ENCODE data around the gene TSEN34.

TSEN34 gene

DNA sequence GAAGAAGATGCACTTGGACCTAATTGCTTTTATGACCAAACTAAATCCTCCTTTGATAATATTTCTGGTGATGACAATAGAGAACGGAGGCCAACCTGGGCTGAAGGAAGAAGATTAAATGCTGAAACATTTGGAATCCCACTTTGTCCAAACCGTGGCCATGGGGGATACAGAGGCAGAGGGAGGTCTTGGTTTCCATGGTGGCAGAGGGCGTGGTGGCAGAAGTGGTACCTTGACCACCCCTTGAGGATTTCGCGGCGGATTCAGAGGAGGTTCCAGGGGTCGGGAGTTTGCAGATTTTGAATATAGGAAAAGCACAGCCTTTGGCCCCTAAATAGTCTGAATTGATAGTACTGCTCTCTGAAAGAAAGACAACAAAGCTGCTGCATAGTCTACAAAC is 38.9 kb downstream of the TSEN34 start:
- TF ChIP-seq ZFHX2 (tag by site-specific recombination; conservative IDR thresholded peaks at IDR 0.05) (no peak), ZNF416 (tag by site-specific recombination; IDR thresholded peaks at IDR 0.05) (no peak)
- ChIA-PET POLR2A (interaction anchor here (0.6 to 0.8 kb wide), 3 partner anchors 40 to 60 kb away, joined by 3 read pairs; partner anchors contain the start of gene MBOAT7), CTCF (interaction anchor here (0.7 kb wide), 1 partner anchor 24 kb away, joined by 4 read pairs; no protein-coding TSS in a partner anchor)
- no peaks in the 10 kb centered on the region; a peak in 1 of 3 replicates for H3K36me3 ChIP-seq (ENCODE audit: control insufficient read depth in 2 of 2, insufficient read depth in 1 of 2, low read length in 2 of 2)
- H3K9me3 ChIP-seq (ENCODE audit: control insufficient read depth, insufficient read depth, low read depth, low read length): no peaks in the 10 kb centered on the region; the same call in 1 of the 2 replicates
- H3K4me3 ChIP-seq (ENCODE audit: low read depth, low read length): no peak overlapping the region
- H3K4me1 ChIP-seq (ENCODE audit: control insufficient read depth, insufficient read depth, low read length): peaks cover 2% of the 10 kb centered on the region; the same call in 1 of the 2 replicates
- H3K27ac ChIP-seq (ENCODE audit: extremely low read depth, low read depth, low read length): no peak overlapping the region

DNA sequence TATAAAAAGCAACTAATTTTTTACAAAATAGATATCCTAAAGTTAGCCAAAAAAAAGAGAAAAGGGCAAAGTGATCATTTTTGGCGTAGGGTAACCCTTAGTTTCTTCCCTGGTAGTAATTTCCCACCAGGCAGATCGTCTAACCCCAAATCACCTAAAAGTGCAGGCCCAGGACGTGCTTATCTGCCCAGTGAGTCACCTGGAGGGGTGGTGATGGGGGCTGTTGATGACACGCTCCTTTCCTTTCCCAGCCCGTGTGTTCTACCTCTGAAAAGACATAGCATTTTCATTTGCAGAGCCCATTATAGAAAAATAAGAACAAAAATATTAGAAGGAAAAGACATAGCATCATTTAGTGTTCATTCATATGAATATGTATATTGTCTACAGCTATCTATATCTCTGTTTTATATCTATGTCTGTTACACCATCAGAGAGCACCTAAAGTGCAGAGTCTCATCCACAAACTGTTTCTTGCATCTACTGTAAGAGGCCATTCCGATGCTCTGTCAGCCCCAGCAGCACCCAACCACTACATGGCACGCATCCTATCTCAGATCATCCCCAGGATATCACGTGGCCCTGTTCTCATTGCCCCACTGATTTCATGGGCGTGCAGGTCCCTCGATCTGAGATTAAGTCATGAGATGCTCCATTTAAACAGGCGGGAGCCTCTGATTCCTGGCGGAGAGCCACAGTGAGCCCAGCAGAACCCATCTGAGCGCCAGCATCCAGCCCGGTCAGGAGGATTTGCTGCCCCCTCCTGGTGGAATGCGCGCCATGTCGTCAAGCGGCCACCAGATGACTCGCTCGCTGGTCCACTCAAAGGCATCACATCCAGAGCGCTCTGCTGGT is 40.2 kb downstream of the TSEN34 start:
- ChIA-PET POLR2A (no interaction called here), CTCF (interaction anchor here (0.6 to 2.4 kb wide), 8 partner anchors 19 to 702 kb away, joined by 3 to 14 read pairs (median 5); partner anchors contain the start of genes CNOT3, MBOAT7 and TSEN34)
- Histone ChIP-seq H3K4me3 (ENCODE audit: low read depth, low read length) (no peak overlapping the region), H3K27ac (ENCODE audit: extremely low read depth, low read depth, low read length) (no peak overlapping the region), H3K4me1 (ENCODE audit: control insufficient read depth, insufficient read depth, low read length) (peaks cover 2% of the 10 kb centered on the region; the same call in 1 of the 2 replicates), H3K9me3 (ENCODE audit: control insufficient read depth, insufficient read depth, low read depth, low read length) (no peaks in the 10 kb centered on the region; the same call in 1 of the 2 replicates), H3K36me3 (ENCODE audit: control insufficient read depth in 2 of 2, insufficient read depth in 1 of 2, low read length in 2 of 2) (no peaks in the 10 kb centered on the region; a peak in 1 of 3 replicates)
- TF ChIP-seq ZNF704 (tag by site-specific recombination; IDR thresholded peaks at IDR 0.05): no peak
- no peak for TF ChIP-seq ZNF24 (tag by site-specific recombination; IDR thresholded peaks at IDR 0.05)
- no peak for TF ChIP-seq ZNF354C (tag by site-specific recombination; IDR thresholded peaks at IDR 0.05; ENCODE audit: borderline replicate concordance, low read depth)
- TF ChIP-seq ZIC2 (tag by site-specific recombination; IDR thresholded peaks at IDR 0.05): 0 out of 2 replicates have a peak, but pooled peaks have one; percentile 18
- TF ChIP-seq ZNF610 (tag by site-specific recombination; IDR thresholded peaks at IDR 0.05; ENCODE audit: borderline replicate concordance): 0 out of 2 replicates have a peak, but pooled peaks have one; percentile 38
- peak; percentile 22; the same call in 1 of the 2 replicates for TF ChIP-seq ZNF629 (tag by site-specific recombination; IDR thresholded peaks at IDR 0.05)
- TF ChIP-seq, protein P1, sequence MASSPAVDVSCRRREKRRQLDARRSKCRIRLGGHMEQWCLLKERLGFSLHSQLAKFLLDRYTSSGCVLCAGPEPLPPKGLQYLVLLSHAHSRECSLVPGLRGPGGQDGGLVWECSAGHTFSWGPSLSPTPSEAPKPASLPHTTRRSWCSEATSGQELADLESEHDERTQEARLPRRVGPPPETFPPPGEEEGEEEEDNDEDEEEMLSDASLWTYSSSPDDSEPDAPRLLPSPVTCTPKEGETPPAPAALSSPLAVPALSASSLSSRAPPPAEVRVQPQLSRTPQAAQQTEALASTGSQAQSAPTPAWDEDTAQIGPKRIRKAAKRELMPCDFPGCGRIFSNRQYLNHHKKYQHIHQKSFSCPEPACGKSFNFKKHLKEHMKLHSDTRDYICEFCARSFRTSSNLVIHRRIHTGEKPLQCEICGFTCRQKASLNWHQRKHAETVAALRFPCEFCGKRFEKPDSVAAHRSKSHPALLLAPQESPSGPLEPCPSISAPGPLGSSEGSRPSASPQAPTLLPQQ (tag by site-specific recombination; IDR thresholded peaks at IDR 0.05): peak; percentile 69; the same call in 1 of the 2 replicates
- TF ChIP-seq KLF8 (tag by site-specific recombination; IDR thresholded peaks at IDR 0.05): peak; percentile 32; the same call in 1 of the 2 replicates
- TF ChIP-seq TRIM28 (IDR thresholded peaks at IDR 0.05; ENCODE audit: borderline replicate concordance, low read length): no peak
- TF ChIP-seq, protein P2, sequence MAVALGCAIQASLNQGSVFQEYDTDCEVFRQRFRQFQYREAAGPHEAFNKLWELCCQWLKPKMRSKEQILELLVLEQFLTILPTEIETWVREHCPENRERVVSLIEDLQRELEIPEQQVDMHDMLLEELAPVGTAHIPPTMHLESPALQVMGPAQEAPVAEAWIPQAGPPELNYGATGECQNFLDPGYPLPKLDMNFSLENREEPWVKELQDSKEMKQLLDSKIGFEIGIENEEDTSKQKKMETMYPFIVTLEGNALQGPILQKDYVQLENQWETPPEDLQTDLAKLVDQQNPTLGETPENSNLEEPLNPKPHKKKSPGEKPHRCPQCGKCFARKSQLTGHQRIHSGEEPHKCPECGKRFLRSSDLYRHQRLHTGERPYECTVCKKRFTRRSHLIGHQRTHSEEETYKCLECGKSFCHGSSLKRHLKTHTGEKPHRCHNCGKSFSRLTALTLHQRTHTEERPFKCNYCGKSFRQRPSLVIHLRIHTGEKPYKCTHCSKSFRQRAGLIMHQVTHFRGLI (tag by site-specific recombination; IDR thresholded peaks at IDR 0.05): peak; percentile 84
- TF ChIP-seq PRDM6 (tag by site-specific recombination; IDR thresholded peaks at IDR 0.05): no peak
- peak; percentile 81 for TF ChIP-seq ZNF660 (tag by site-specific recombination; IDR thresholded peaks at IDR 0.05)
- no peak for TF ChIP-seq ZNF626 (tag by site-specific recombination; IDR thresholded peaks at IDR 0.05)
- peak; percentile 14; the same call in 1 of the 2 replicates for TF ChIP-seq GLIS1 (tag by site-specific recombination; IDR thresholded peaks at IDR 0.05)
- no peak for TF ChIP-seq ZNF133 (tag by site-specific recombination; IDR thresholded peaks at IDR 0.05)
- TF ChIP-seq ZNF184 (tag by site-specific recombination; IDR thresholded peaks at IDR 0.05): no peak
- TF ChIP-seq ZNF335 (tag by site-specific recombination; conservative IDR thresholded peaks at IDR 0.05): 0 out of 2 replicates have a peak, but pooled peaks have one; percentile 18
- no peak; the same call in 1 of the 2 replicates for TF ChIP-seq FEZF1 (tag by site-specific recombination; IDR thresholded peaks at IDR 0.05)
- TF ChIP-seq ZNF514 (tag by site-specific recombination; IDR thresholded peaks at IDR 0.05): no peak
- TF ChIP-seq ZNF654 (tag by site-specific recombination; IDR thresholded peaks at IDR 0.05; ENCODE audit: low read depth): peak; percentile 84
- 0 out of 2 replicates have a peak, but pooled peaks have one; percentile 21 for TF ChIP-seq ZNF394 (tag by site-specific recombination; IDR thresholded peaks at IDR 0.05; ENCODE audit: borderline replicate concordance)
- TF ChIP-seq, protein P3, sequence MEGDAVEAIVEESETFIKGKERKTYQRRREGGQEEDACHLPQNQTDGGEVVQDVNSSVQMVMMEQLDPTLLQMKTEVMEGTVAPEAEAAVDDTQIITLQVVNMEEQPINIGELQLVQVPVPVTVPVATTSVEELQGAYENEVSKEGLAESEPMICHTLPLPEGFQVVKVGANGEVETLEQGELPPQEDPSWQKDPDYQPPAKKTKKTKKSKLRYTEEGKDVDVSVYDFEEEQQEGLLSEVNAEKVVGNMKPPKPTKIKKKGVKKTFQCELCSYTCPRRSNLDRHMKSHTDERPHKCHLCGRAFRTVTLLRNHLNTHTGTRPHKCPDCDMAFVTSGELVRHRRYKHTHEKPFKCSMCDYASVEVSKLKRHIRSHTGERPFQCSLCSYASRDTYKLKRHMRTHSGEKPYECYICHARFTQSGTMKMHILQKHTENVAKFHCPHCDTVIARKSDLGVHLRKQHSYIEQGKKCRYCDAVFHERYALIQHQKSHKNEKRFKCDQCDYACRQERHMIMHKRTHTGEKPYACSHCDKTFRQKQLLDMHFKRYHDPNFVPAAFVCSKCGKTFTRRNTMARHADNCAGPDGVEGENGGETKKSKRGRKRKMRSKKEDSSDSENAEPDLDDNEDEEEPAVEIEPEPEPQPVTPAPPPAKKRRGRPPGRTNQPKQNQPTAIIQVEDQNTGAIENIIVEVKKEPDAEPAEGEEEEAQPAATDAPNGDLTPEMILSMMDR (tag by site-specific recombination; IDR thresholded peaks at IDR 0.05): peak; percentile 95
- no peak for TF ChIP-seq ZNF10 (tag by site-specific recombination; IDR thresholded peaks at IDR 0.05)

All from HEK293 (cell line).